ENCODE data around the gene HOXC13.
A peak's percentile ranks its signal among the peaks of the same experiment; 100 is the strongest.

The HOXC13 gene

GRCh38 chr12:53939141-53940108, 794 bp downstream of the HOXC13 start:
- no peak for DNase-seq

DNA sequence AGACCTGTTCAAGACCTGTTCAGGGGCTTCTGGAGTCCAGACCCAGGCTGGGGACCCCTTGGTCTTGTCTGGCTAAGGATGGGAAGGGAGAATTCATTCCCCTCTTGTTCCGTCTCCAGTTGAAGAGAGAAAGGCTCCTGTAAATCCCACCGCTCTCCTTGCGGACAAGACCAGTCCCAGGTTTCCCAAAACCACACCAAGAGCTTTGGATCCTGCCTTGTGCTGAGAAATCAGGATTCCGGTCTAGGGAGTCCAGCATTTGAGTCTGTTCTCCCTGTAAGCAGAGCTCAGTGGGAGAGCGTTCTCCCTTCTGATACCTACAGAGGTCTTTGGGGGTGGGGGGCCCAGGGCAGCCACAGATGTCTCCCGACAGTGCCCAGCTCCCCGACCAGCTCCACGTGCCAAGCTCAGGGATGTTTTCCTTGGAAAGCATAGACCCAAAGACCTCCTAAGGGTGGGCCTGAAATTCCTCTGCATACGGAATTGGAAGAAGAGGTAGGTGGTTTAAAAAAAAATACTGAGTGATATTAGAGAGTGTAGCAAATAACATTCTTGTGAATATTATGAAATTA, 1.9 kb downstream of the HOXC13 start:
- no peak for DNase-seq

DNA sequence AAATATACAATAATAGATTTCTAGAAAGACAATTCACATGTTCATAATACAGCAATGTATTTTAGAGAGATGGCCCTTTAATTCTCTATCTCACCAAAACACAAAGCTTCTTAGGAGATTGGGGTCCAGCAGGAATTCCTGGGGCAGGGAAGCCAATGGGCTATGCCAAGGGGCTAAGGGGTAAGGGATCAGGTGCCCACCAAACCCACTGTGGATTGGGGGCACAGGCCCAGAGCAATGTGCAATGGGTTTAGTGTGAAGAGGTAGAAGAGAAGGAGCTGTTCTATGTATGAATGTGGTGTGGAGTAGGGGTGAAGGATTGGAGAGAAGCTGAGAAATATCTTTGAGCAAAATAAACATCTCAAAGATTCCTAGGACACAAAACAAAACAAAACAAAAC, 2.6 kb downstream of the HOXC13 start:
- DNase-seq = no peak

- no peak for DNase-seq
Measured at GRCh38 chr12:53941750-53942149, 3.1 kb downstream of the HOXC13 start.

DNA sequence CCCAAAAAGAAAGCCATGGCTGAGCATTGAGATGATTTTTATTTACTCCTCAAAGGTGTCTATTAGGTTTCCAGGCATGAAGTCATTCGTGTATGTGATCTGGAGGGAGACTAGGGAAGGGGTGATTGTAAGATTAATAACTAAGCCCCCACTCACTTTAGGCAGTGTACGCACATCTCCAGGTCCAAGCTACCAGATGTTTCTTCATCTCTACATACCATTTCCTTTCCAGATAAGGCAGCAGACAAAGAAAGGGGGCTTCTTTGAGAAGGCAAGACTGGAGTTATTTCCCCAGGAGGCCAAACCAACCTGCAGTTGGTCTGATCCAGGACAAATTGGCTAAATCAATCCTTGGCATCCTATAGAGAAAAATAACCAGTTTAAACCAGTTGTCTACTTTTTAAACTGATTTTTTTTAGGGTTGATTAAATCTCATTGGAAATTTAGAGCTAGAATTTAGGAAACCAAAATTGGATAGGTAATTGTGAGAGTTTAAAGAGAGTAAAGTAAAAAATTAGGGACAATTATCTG, 3.9 kb downstream of the HOXC13 start:
- DNase-seq = no peak

GRCh38 chr12:53944209-53944608, 5.6 kb downstream of the HOXC13 start:
- DNase-seq = no peak

- peak; percentile 32 for DNase-seq
Measured at GRCh38 chr12:53944907-53945847, 6.5 kb downstream of the HOXC13 start.

DNA sequence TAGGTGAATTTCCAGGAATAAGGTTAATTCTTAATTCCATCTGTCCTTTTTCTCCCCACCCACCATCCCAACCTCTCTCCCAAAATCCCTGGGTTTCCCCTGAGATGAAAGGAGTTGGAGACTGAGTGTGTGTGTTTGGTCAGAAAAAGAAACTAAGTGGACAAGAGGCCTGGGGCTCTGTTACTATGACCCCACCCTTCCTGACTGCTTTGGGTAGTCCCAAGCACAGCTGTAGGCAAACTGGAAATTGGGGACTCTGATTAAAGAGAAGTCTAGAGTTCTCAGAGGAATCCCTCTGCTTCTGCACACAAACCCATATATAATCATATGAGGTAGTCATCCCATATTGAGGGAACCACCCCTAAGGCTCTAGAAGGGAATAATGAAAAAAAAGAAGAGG, 9.1 kb downstream of the HOXC13 start:
- no peak for DNase-seq

GRCh38 chr12:53948650-53949593, 10.3 kb downstream of the HOXC13 start:
- DNase-seq = peak; percentile 92

GRCh38 chr12:53949631-53950436, 11.2 kb downstream of the HOXC13 start:
- peak; percentile 62 for DNase-seq

GRCh38 chr12:53950437-53950773, 11.8 kb downstream of the HOXC13 start:
- no peak for DNase-seq

DNA sequence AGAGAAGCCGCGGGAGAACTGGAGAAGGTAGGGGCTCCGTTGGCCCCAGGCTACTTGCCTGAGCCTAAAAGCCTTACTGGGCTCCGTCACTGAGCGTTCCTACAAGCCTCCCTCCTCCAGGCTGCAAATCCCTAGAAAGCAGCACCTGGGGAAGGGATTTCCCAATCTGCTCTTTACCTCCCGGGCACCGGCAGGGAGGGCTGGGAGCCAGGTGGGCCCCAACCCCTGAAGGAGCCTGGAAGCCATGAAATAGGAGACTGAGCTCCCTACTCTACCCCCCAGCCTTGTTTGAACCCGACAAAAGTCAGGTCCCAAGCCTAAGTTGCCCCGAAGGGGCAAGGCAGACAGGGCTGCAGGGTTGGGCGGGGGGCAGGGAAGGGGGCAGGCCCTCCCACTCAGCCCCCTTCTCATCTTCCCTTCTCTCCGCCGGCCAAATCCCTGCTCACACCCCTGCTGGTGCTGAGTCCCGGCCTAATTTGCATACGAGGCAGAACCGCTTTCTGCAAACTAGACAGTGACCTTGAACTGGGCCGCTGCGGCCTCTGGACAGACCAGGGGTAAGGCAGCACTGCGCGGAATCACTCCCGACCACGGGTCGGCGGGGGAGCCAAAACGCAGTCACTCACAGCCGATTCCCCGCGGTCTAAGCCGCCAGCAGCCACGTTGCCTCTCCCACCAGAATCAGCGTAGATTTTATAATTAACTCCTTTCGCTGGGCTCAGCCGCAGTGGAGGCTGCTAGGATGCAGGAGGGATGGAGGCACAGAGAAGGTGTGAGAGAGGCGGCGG, 12.4 kb downstream of the HOXC13 start:
- DNase-seq = no peak

- no peak for DNase-seq
Measured at GRCh38 chr12:53951577-53952334, 13.1 kb downstream of the HOXC13 start.

DNA sequence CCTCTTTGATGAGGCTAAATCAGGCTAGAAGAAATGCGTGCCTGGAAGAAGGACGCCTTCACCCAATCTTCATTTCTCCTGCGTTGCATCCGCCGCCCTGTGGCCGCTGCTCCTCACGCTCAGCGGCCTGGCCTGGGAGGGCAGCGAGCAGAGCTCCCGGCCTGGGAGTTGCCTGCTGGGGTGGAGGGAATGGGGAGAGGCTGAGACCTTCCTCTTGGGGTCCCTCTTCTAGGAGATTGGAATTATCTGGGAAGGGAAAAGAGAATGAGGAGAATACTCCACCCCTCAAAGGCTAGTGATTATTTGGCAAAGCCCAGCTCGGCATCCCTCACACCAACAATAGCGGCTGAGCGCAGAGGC, 13.7 kb downstream of the HOXC13 start:
- no peak for DNase-seq

- DNase-seq = no peak
Measured at GRCh38 chr12:53952871-53953734, 14.5 kb downstream of the HOXC13 start.

DNA sequence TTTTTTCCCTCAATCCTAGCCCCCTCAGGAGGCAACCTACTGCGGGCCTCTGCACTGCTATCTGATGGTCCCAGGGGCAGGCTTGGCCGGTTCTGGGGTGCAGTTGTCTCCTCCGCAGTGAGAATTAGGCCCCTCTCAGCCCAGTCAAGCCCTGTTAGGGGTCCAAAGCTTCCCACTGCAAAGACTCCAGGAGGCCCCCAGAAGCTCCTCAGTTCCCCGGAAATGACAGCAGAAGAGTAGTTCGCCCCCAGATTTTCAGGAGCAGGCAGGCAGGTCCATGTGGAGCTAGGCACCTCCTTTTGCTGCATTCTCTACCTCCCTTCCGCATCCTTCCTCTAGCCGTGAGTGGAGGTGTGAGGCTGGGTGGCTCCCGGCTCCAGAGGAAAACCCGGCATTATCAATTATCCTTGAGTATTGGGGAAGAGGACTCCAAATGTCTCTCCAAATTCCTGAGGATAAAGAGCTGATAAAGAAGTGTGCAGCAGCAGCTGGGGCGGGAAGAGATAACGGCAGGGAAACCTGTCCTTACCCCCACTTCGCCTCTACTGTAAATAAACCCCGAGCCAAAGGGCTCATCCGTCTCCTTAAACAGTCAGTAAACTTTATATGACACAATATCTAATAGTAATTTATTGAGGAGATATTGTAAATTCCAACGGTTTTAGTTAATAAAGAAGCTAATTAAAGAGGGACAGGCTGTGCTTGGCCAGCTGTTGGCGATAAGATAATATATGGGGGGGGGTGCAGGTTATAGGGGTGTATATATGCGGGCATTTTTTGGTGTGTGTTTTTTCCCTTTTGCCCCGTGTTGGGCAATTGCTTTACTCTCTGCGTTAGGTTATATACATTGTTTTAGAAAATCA, 15.4 kb downstream of the HOXC13 start:
- no peak for DNase-seq

- no peak for DNase-seq
Measured at GRCh38 chr12:53954694-53955035, 16.0 kb downstream of the HOXC13 start, which contains the start of gene HOXC12. Gene HOXC12 (plus strand): TSS chr12:53954903. CDS start chr12:53954930, 27 bp downstream.
